Activated naive CD4-positive, alpha-beta T cell treated with anti-CD3 and anti-CD28 coated beads for 36 hours (primary cell): ENCODE measurements around the gene CACTIN. TPM values are rescaled to one million over a fixed set of nuclear protein-coding genes. Genes with fewer than 3 reads are reported as not detected.

Source experiments
- CTCF ChIA-PET: fragments of 350-600 bp; sonication (Branson Sonifier 250); formaldehyde crosslinking; loops from one replicate; lab custom pipeline; 2021; ENCODE audit warnings: antibody characterized with exemption; lab: Charles Lee
- DNase-seq: peaks from one replicate; pipeline ENCODE4 v3.0.0-alpha.2; 2020
- H3K27ac Mint-ChIP-seq: one replicate; pipeline ENCODE4 v1.8.0; 2021; ENCODE audit warnings: mild to moderate bottlenecking, mixed read lengths
- H3K27me3 Mint-ChIP-seq: one replicate; pipeline ENCODE4 v1.8.0; 2021; ENCODE audit warnings: low read depth, mixed read lengths
- H3K36me3 Mint-ChIP-seq: one replicate; pipeline ENCODE4 v1.8.0; 2021; ENCODE audit warnings: low read depth, mixed read lengths
- H3K4me1 Mint-ChIP-seq: one replicate; pipeline ENCODE4 v1.8.0; 2021; ENCODE audit warnings: low read depth, mixed read lengths
- H3K4me3 Mint-ChIP-seq: one replicate; pipeline ENCODE4 v1.8.0; 2021; ENCODE audit warnings: mild to moderate bottlenecking, moderate library complexity, mixed read lengths
- H3K9me3 Mint-ChIP-seq: one replicate; pipeline ENCODE4 v1.8.0; 2021; ENCODE audit warnings: mixed read lengths
- intact Hi-C: fragments of 100-400 bp; cut with micrococcal nuclease; formaldehyde crosslinking; loops from one replicate; pipeline ENCODE4 v1.15.1; 2023
- total RNA-seq, 2 experiments: library from RNA; stranded (reverse); gene quantifications; one replicate each; pipeline ENCODE4 v1.2.3, GENCODE V29; 2021

The CACTIN gene
- total RNA-seq, 2 experiments from 2014 or later = 24.6 to 27.0 TPM

- intact Hi-C loops = loop anchor here (1.0 to 5.0 kb wide), 7 partner anchors 55 to 440 kb away; partner anchors contain the start of genes FZR1, HMG20B, MRPL54 and ZBTB7A
- H3K9me3 Mint-ChIP-seq = no peaks in the 10 kb centered on the region
- peaks cover 2% of the 10 kb centered on the region for H3K36me3 Mint-ChIP-seq
- DNase-seq = no peak
- H3K4me3 Mint-ChIP-seq = peak overlapping the region; percentile 79
- H3K27me3 Mint-ChIP-seq = no peaks in the 10 kb centered on the region
- peaks cover 29% of the 10 kb centered on the region for H3K4me1 Mint-ChIP-seq
- CTCF ChIA-PET = interaction anchor here (1.2 kb wide), 1 partner anchor 65 kb away, joined by 5 read pairs; no protein-coding TSS in a partner anchor
- H3K27ac Mint-ChIP-seq = peak overlapping the region; percentile 98
Observed at GRCh38 chr19:3627351-3627723, 747 bp upstream of the CACTIN start.

DNA sequence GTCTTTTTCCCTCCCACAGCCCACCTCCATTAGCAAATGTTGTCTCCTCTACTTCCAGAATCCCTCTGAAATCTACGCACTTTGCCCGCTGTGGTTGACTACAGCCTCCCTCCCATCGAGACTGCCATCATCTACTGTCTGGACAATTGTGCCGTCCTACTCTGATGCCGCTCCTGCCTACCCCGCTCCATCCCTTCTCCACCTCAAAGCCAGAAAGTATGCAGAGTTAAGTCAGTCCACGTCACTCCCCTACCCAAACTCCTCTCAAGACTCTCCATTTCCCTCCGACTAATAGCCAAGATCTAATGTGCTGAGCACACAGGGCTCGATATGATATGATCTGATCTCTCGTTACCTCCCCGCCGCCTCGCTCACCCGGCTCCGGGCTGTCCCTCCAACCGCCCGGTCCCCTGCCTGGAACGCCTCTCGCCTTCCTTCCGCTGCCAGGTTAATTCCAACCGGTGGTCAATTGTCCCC, 556 bp downstream of the CACTIN start:
- DNase-seq = no peak
- intact Hi-C loops = loop anchor here (2.0 to 5.0 kb wide), 3 partner anchors 71 to 441 kb away; partner anchors contain the start of genes MRPL54 and ZBTB7A
- H3K27ac Mint-ChIP-seq = peak overlapping the region; percentile 59
- no peaks in the 10 kb centered on the region for H3K9me3 Mint-ChIP-seq
- peaks cover 29% of the 10 kb centered on the region for H3K4me1 Mint-ChIP-seq
- H3K4me3 Mint-ChIP-seq = peak overlapping the region; percentile 79
- no peaks in the 10 kb centered on the region for H3K27me3 Mint-ChIP-seq
- H3K36me3 Mint-ChIP-seq = peaks cover 2% of the 10 kb centered on the region
- CTCF ChIA-PET = interaction anchor here (1.1 kb wide), 1 partner anchor 64 kb away, joined by 3 read pairs; no protein-coding TSS in a partner anchor

- no peak overlapping the region for H3K4me3 Mint-ChIP-seq
- no peak for DNase-seq
- peaks cover 2% of the 10 kb centered on the region for H3K36me3 Mint-ChIP-seq
- CTCF ChIA-PET = no interaction called here
- H3K9me3 Mint-ChIP-seq = no peaks in the 10 kb centered on the region
- intact Hi-C loops = no loop called here
- no peaks in the 10 kb centered on the region for H3K27me3 Mint-ChIP-seq
- H3K4me1 Mint-ChIP-seq = peaks cover 29% of the 10 kb centered on the region
- H3K27ac Mint-ChIP-seq = no peak overlapping the region
Observed at GRCh38 chr19:3623716-3624115, 2.9 kb downstream of the CACTIN start.

GRCh38 chr19:3622224-3622623, 4.4 kb downstream of the CACTIN start:
- H3K27ac Mint-ChIP-seq = no peak overlapping the region
- no peaks in the 10 kb centered on the region for H3K9me3 Mint-ChIP-seq
- CTCF ChIA-PET = interaction anchor here (1.1 to 1.5 kb wide), 2 partner anchors 31 to 36 kb away, joined by 3 to 4 read pairs; partner anchors contain the start of gene GIPC3
- no peak for DNase-seq
- intact Hi-C loops = no loop called here
- H3K36me3 Mint-ChIP-seq = peaks cover 4% of the 10 kb centered on the region
- H3K4me3 Mint-ChIP-seq = no peak overlapping the region
- H3K27me3 Mint-ChIP-seq = no peaks in the 10 kb centered on the region
- peaks cover 38% of the 10 kb centered on the region for H3K4me1 Mint-ChIP-seq

DNA sequence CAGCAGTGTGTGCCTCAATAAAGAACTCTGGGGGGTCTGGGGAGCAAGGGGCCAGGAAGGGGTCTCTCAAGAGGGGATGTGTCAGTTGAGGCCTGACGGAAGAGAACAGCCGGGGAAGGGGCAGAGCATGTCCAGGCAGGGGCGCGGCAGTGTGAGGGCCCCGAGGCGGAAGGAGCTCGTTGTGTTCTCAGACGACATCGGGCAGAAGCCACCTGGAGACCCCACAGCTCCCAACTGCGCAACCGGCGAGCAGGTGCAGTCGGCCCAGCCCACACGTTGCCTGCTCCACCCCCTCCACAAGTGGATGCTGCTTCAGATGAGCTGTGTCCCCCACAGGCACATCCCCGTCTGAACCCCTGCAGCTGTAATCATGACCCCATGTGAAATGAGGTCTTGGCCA, 4.9 kb downstream of the CACTIN start:
- H3K36me3 Mint-ChIP-seq = peaks cover 4% of the 10 kb centered on the region
- CTCF ChIA-PET = interaction anchor here (1.1 to 1.5 kb wide), 2 partner anchors 31 to 36 kb away, joined by 3 to 4 read pairs; partner anchors contain the start of gene GIPC3
- H3K4me1 Mint-ChIP-seq = peaks cover 35% of the 10 kb centered on the region
- intact Hi-C loops = no loop called here
- H3K27me3 Mint-ChIP-seq = no peaks in the 10 kb centered on the region
- H3K9me3 Mint-ChIP-seq = no peaks in the 10 kb centered on the region
- no peak for DNase-seq
- no peak overlapping the region for H3K27ac Mint-ChIP-seq
- no peak overlapping the region for H3K4me3 Mint-ChIP-seq

DNA sequence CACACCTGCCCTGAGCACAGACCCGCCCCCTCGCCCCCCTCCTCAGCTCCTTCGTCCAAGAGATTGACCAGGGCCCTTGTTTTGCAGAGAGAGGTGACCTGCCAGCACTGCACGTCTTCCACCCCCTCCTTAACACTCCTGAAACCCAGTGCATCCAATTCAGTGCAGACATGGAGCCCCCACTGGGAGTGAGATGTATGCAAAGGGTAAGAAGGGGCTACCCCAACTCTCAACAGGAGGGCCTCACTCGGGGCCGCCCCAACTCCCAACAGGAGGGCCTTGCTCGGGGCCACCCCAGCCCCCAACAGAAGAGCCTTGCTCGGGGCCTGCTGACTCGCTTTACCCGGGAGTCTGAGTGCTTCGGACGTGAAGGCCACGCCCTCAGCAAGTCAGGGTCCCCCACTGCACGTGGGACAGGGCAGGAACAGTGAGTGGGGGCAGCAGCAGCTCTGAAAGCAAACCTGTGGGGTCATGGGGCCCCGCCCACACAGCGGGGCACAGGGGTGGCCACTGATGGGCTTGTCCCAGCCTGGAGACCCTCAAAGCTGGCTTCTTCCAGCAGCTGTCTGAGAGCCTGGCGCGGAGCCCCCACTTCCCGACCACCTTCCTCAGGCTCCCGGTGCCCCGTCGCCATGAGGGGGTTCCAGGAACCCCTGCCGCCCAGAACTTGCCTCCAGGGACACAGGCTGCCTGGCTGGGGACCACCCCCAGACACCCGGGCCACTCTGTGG, 5.6 kb downstream of the CACTIN start:
- no peak for DNase-seq
- Mint-ChIP-seq H3K27me3 (no peaks in the 10 kb centered on the region), H3K36me3 (peaks cover 4% of the 10 kb centered on the region), H3K9me3 (no peaks in the 10 kb centered on the region), H3K27ac (no peak overlapping the region), H3K4me3 (no peak overlapping the region), H3K4me1 (peaks cover 32% of the 10 kb centered on the region)
- CTCF ChIA-PET = interaction anchor here (1.1 to 1.5 kb wide), 2 partner anchors 30 to 35 kb away, joined by 3 to 4 read pairs; partner anchors contain the start of gene GIPC3
- intact Hi-C loops = no loop called here

- no peak for DNase-seq
- H3K27me3 Mint-ChIP-seq = no peaks in the 10 kb centered on the region
- no peak overlapping the region for H3K4me3 Mint-ChIP-seq
- CTCF ChIA-PET = interaction anchor here (0.7 kb wide), 1 partner anchor 75 kb away, joined by 3 read pairs; no protein-coding TSS in a partner anchor
- intact Hi-C loops = no loop called here
- peaks cover 27% of the 10 kb centered on the region for H3K4me1 Mint-ChIP-seq
- no peaks in the 10 kb centered on the region for H3K9me3 Mint-ChIP-seq
- no peak overlapping the region for H3K27ac Mint-ChIP-seq
- peaks cover 4% of the 10 kb centered on the region for H3K36me3 Mint-ChIP-seq
Observed at GRCh38 chr19:3620145-3620816, 6.3 kb downstream of the CACTIN start.

DNA sequence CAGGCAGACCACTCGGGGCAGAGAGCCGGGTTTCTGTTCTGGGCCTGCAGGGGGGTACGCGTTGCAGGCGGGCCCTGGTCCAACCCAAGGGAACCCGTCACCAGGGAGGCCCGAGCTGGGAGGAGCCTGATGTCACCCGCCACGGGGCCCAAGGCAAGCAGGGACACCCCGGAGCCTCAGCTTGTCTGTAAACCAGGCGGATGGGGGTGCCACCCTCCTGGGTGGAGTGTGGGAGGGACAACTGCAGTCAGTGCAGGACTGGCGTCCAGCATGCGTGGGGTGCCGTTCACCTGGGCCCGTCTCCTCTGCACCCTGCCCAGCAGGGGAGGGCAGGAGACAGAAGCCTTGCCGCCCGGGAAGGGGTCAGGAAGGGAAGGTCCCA, 7.0 kb downstream of the CACTIN start:
- DNase-seq = no peak
- H3K9me3 Mint-ChIP-seq = no peaks in the 10 kb centered on the region
- CTCF ChIA-PET = interaction anchor here (0.7 to 1.3 kb wide), 3 partner anchors 27 to 80 kb away, joined by 3 read pairs; no protein-coding TSS in a partner anchor
- intact Hi-C loops = loop anchor here (2.0 kb wide), 1 partner anchor 73 kb away; no protein-coding TSS in a partner anchor
- peaks cover 4% of the 10 kb centered on the region for H3K36me3 Mint-ChIP-seq
- no peaks in the 10 kb centered on the region for H3K27me3 Mint-ChIP-seq
- no peak overlapping the region for H3K27ac Mint-ChIP-seq
- H3K4me3 Mint-ChIP-seq = no peak overlapping the region
- H3K4me1 Mint-ChIP-seq = peaks cover 21% of the 10 kb centered on the region

GRCh38 chr19:3618811-3619630, 7.6 kb downstream of the CACTIN start:
- Mint-ChIP-seq H3K4me3 (no peak overlapping the region), H3K27ac (no peak overlapping the region), H3K27me3 (no peaks in the 10 kb centered on the region), H3K36me3 (peaks cover 3% of the 10 kb centered on the region), H3K4me1 (peaks cover 15% of the 10 kb centered on the region), H3K9me3 (no peaks in the 10 kb centered on the region)
- CTCF ChIA-PET = interaction anchor here (0.6 to 1.3 kb wide), 6 partner anchors 27 to 729 kb away, joined by 3 to 7 read pairs (median 3); partner anchors contain the start of gene MFSD12
- no peak for DNase-seq
- intact Hi-C loops = loop anchor here (1.0 to 2.0 kb wide), 2 partner anchors 33 to 72 kb away; no protein-coding TSS in a partner anchor

DNA sequence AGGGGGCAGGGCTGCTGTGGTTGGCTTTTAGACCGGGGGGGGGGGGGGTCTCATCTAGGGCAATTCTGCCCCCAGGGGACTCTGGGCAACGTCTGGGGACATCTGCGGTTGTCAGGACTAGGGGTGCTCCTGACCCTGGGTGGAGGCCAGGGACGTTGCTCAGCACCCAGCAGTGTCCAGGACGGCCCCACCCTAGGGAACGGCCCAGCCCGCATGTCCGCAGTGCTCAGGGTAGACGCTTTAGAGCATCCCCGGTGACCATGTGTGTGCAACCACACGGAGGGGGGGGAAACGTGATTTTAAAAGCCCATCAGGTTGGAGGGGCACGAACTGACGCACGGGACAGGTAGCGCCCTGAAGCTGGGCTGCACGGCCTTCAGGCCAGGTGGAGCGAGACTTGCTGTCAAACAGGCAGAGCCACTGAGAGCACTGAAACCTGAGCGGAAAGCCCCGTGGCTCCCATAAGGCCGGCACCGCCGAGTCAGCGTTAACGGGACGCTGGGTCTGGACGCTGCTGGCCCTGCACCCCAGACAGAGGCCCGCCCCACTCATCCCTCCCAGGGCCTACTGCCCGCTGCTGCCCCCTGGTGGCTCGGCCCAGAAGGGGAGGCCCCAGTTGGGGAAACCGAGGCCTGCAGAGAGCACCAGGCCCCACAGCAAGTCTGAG, 8.3 kb downstream of the CACTIN start:
- H3K27ac Mint-ChIP-seq = no peak overlapping the region
- CTCF ChIA-PET = interaction anchor here (0.6 to 1.3 kb wide), 6 partner anchors 26 to 728 kb away, joined by 3 to 7 read pairs (median 3); partner anchors contain the start of gene MFSD12
- no peaks in the 10 kb centered on the region for H3K27me3 Mint-ChIP-seq
- intact Hi-C loops = loop anchor here (1.0 to 2.0 kb wide), 2 partner anchors 32 to 71 kb away; no protein-coding TSS in a partner anchor
- H3K4me3 Mint-ChIP-seq = no peak overlapping the region
- no peaks in the 10 kb centered on the region for H3K9me3 Mint-ChIP-seq
- peak; percentile 55 for DNase-seq
- H3K36me3 Mint-ChIP-seq = peaks cover 3% of the 10 kb centered on the region
- H3K4me1 Mint-ChIP-seq = peaks cover 13% of the 10 kb centered on the region

DNA sequence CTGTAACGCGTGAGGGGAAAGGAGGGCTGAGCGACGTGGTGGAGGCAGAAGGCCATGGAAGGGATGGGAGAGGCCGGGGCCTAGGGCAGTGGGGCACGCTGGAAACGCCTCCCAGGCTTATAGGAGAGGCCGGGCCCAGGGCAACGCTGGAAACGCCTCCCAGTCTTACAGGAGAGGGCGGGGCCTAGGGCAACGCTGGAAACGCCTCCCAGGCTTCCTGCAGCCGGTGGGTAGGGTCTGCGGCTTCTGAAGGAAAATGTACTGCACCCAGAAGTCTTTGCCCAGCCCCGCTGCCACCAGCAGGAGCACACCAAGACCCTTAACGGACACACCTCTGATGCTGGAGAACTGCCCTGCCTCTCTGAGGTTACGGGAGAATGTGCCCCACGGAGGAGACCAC, 9.1 kb downstream of the CACTIN start:
- DNase-seq = peak; percentile 31
- CTCF ChIA-PET = no interaction called here
- H3K4me3 Mint-ChIP-seq = no peak overlapping the region
- peaks cover 3% of the 10 kb centered on the region for H3K36me3 Mint-ChIP-seq
- no peak overlapping the region for H3K27ac Mint-ChIP-seq
- intact Hi-C loops = no loop called here
- no peaks in the 10 kb centered on the region for H3K27me3 Mint-ChIP-seq
- H3K4me1 Mint-ChIP-seq = peaks cover 13% of the 10 kb centered on the region
- no peaks in the 10 kb centered on the region for H3K9me3 Mint-ChIP-seq
